Tibial nerve (tissue), 4 donors: ENCODE measurements around the gene CRIP2. TPM values are rescaled to one million over a fixed set of nuclear protein-coding genes. Genes with fewer than 3 reads are reported as not detected.
A peak's percentile ranks its signal among the peaks of the same experiment; 100 is the strongest.

Experiments
- DNase-seq, 2 donors: peaks; one replicate each; pipeline ENCODE4 v3.0.0-alpha.2; 2019; ENCODE audit warnings: low spot score in 2 of 2
- H3K27ac ChIP-seq, 4 donors: fragments of 200-600 bp; sonication (generic) in 3 of 4; one replicate each; pipeline ENCODE4 v1.5.1; 2017 to 2019; ENCODE audit warnings: mild to moderate bottlenecking in 1 of 4
- H3K27me3 ChIP-seq, 2 donors: fragments of 200-600 bp; sonication (generic) in 1 of 2; one replicate each; pipeline versions ENCODE4 v1.5.1 to v1.6.0; 2017 to 2019
- H3K36me3 ChIP-seq, 3 donors: fragments of 200-600 bp; sonication (generic); one replicate each; pipeline ENCODE4 v1.5.1; 2018 to 2019
- H3K4me1 ChIP-seq, 4 donors: fragments of 200-600 bp; sonication (generic) in 3 of 4; one replicate each; pipeline ENCODE4 v1.5.1; 2017 to 2019
- H3K4me3 ChIP-seq, 4 donors: fragments of 200-600 bp; sonication (generic) in 3 of 4; one replicate each; pipeline ENCODE4 v1.5.1; 2017 to 2019; ENCODE audit warnings: mild to moderate bottlenecking in 1 of 4, moderate library complexity in 1 of 4
- H3K9me3 ChIP-seq, 4 donors: fragments of 200-600 bp; sonication (generic) in 3 of 4; one replicate each; pipeline ENCODE4 v1.5.1; 2017 to 2019
- CTCF ChIP-seq, 5 experiments: fragments of 200-600 bp in 3 of 5; fragments of 450-650 bp in 2 of 5; sonication (generic) in 3 of 5; IDR thresholded peaks; one replicate each; pipeline ENCODE4 v1.5.1; 2016 to 2019; ENCODE audit warnings: antibody characterized with exemption in 5 of 5, mild to moderate bottlenecking in 3 of 5, moderate library complexity in 2 of 5
- EP300 ChIP-seq, 2 donors: sonication (generic); formaldehyde crosslinking; IDR thresholded peaks; one replicate each; pipeline ENCODE4 v1.6.1; 2017; ENCODE audit warnings: antibody characterized with exemption in 2 of 2, mild to moderate bottlenecking in 1 of 2
- POLR2A ChIP-seq, 2 donors: fragments of 450-650 bp; IDR thresholded peaks; one replicate each; pipeline ENCODE4 v1.6.1; 2017; ENCODE audit warnings: antibody characterized with exemption in 2 of 2, mild to moderate bottlenecking in 2 of 2, moderate library complexity in 2 of 2
- whole genome bisulfite sequencing, 2 donors: methylation state at CpG; one replicate each; pipeline ENCODE4 v1.1.5; 2018; 5-methylcytosine and 5-hydroxymethylcytosine counted together
- total RNA-seq, 4 donors: library from RNA; depleted of rRNA; stranded (reverse); fragments of >200 nt; gene quantifications; one replicate each; pipeline ENCODE4 v1.1.0, GENCODE V29; 2016

The CRIP2 gene
- total RNA-seq, 4 donors from 2014 or later: 161 to 268 (median 208) TPM

GRCh38 chr14:105476097-105476830, 1.6 kb downstream of the CRIP2 start:
- Histone ChIP-seq H3K36me3 (peaks cover 0 to 24% (median 0%) of the 10 kb centered on the region in 3 donors), H3K4me1 (peaks cover 0 to 91% (median 54%) of the 10 kb centered on the region in 4 donors), H3K9me3 (no peaks in the 10 kb centered on the region), H3K27me3 (peaks cover 0 to 6% of the 10 kb centered on the region in 2 donors), H3K4me3 (peak overlapping the region; percentile 49 to 89 (median 77)), H3K27ac (peak overlapping the region; percentile 89 to 96 (median 92))
- DNase-seq: no peak
- peak in 1 of 2 donors; percentile 77 for TF ChIP-seq EP300 (IDR thresholded peaks at IDR 0.05)
- no peak for TF ChIP-seq POLR2A (IDR thresholded peaks at IDR 0.05)
- 2 to 5% methylated on average over 7 to 10 of the region's 21 CpGs for WGBS, 2 donors

- H3K9me3 ChIP-seq: no peaks in the 10 kb centered on the region
- H3K4me3 ChIP-seq: peak overlapping the region in 2 of 4 donors; percentile 49 to 81
- DNase-seq: no peak
- WGBS, 2 donors: 30 to 35% methylated on average over 14 to 16 of the region's 16 CpGs
- peaks cover 0 to 6% of the 10 kb centered on the region in 2 donors for H3K27me3 ChIP-seq
- TF ChIP-seq EP300 (IDR thresholded peaks at IDR 0.05): no peak
- TF ChIP-seq POLR2A (IDR thresholded peaks at IDR 0.05): no peak
- TF ChIP-seq CTCF (IDR thresholded peaks at IDR 0.05): no peak
- H3K4me1 ChIP-seq: peaks cover 0 to 91% (median 61%) of the 10 kb centered on the region in 4 donors
- peaks cover 0 to 22% (median 0%) of the 10 kb centered on the region in 3 donors for H3K36me3 ChIP-seq
- peak overlapping the region; percentile 23 to 96 (median 92) for H3K27ac ChIP-seq
These were observed 2.4 kb downstream of the CRIP2 start for GRCh38 chr14:105476831-105477659.

GRCh38 chr14:105477660-105478397, 3.2 kb downstream of the CRIP2 start:
- 38 to 63% methylated on average over 25 to 37 of the region's 56 CpGs for WGBS, 2 donors
- H3K27me3 ChIP-seq: peaks cover 0 to 6% of the 10 kb centered on the region in 2 donors
- H3K4me3 ChIP-seq: peak overlapping the region in 1 of 4 donors; percentile 81
- H3K9me3 ChIP-seq: no peaks in the 10 kb centered on the region
- peak overlapping the region in 3 of 4 donors; percentile 18 to 96 (median 64) for H3K27ac ChIP-seq
- DNase-seq: no peak
- TF ChIP-seq CTCF (IDR thresholded peaks at IDR 0.05) (no peak), EP300 (IDR thresholded peaks at IDR 0.05) (no peak)
- peaks cover 0 to 91% (median 65%) of the 10 kb centered on the region in 4 donors for H3K4me1 ChIP-seq
- H3K36me3 ChIP-seq: peaks cover 0 to 22% (median 0%) of the 10 kb centered on the region in 3 donors

- Histone ChIP-seq H3K36me3 (peaks cover 0 to 22% (median 0%) of the 10 kb centered on the region in 3 donors), H3K27ac (peak overlapping the region in 3 of 4 donors; percentile 18 to 95 (median 64)), H3K4me1 (peaks cover 0 to 91% (median 64%) of the 10 kb centered on the region in 4 donors), H3K9me3 (no peaks in the 10 kb centered on the region), H3K4me3 (no peak overlapping the region), H3K27me3 (peaks cover 0 to 6% of the 10 kb centered on the region in 2 donors)
- no peak for TF ChIP-seq EP300 (IDR thresholded peaks at IDR 0.05)
- TF ChIP-seq POLR2A (IDR thresholded peaks at IDR 0.05): no peak
- no peak for TF ChIP-seq CTCF (IDR thresholded peaks at IDR 0.05)
- 52 to 59% methylated on average over 18 to 50 of the region's 81 CpGs for WGBS, 2 donors
- no peak for DNase-seq
These were observed 4.0 kb downstream of the CRIP2 start for GRCh38 chr14:105478398-105479251.
